GM21619 (cell line): ENCODE data around the gene SPPL3.

Source experiments
- ATAC-seq: cut with Tn5 transposase; IDR thresholded peaks from one replicate; pipeline ENCODE4 v1.9.1; 2021; ENCODE audit not compliant: unreplicated experiment

SPPL3 gene

DNA sequence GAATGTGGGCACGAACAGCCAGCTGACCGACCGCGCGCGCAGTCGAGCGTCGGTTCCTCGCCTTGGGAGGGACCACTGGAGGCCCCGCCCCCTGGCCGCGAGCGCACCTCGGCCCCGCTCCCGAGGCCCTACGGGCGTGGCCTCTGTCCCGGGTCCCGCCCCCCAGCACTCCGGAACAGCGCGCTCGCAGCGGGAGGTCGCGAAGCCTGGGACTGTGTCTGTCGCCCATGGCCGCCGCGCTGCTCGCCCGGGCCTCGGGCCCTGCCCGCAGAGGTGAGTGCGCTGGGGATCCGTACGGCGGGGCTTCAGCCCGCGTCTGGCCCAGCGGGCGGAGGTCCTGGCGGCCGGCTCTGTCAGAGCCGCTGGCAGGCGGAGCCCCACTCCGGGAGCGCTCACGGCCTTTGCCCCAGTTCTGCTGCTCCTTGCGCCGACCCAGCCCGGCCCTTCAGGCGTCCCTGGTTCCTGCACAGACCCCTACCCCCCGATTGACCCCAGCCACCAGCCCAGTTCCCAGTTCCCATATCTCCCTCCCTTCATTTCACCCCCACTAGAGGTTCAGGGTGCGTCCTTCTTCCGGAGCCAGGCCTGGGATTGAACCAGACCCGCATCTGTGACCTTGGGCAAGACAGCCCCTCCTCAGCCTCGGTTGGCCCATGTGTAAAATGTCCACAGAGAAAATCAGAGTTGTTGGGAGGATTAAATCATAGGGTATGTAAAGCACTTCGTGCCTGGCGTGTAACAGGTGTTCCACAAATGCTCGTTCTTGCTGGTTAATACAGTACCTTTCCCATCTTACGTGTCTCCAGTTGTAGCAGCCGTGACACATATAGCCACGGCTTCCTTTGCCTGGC lies 178.3 kb downstream of the SPPL3 start, which contains the start of gene ACADS:
ACADS (plus strand) TSS at position 168 of the 851 bp plus-strand sequence; CDS start at position 228, 60 bp downstream.
- ATAC-seq: peak; percentile 92

DNA sequence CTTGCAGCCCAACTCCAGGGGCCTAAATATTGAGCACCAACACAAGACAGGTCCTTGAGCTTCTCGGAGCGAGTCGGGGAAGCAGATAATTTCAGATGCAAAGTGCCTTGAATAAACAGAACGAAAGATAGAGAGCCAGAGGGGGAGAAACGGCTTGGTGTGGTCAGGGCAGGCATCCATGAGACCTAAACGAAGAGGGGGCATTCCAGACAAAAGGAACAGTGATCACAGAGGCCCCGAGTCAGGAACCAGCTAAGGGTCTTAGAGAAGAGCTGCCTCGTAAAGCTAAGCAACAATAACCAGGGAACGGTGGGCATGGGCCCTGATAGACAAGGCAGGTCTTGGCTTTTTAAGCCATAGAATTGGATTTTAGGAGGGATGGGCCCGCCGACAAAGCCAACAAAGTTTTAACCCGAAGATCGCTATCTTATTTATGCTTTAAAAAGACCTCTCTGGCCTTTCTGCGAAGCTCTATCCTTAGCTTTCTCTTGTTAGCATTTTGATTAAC lies 179.0 kb downstream of the SPPL3 start:
- ATAC-seq: no peak

DNA sequence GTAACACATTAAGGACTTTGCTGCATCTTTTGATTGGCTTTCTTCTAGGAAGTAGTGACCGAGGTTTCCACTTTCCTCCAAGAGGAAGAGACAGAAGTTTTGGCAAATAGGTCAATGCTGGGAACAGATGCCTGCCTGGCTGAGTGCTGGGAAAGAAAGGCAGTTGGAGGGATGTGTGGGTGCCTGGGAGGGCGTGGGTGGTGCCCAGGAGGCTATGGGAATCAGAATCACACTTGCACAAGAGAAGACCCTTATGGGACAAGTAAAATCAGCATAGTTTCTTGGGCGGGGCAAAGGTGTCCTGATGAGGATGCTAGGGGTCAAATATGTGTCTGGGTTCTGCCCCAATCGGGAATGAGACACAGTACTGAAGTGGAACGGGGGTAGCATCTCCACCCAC lies 179.4 kb downstream of the SPPL3 start:
- no peak for ATAC-seq

DNA sequence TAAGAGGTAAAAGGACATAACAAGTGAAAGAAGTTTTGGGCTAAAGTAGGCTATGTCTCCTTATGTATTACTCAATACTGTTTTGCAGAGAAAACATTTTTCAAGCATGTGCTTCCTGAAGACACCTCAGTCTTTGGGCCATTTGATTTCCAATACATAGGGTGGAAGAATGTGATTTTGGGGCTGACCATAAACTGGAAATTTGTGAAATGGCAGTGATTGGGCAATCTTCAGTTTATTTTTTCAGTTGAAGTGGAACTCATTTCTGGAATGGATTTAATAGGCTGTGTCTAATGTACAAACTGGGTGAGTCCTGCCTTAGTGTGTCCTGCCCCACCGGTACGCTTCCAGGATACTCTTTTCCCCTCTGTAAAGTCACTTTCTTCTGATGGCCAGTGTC lies 181.4 kb downstream of the SPPL3 start:
- no peak for ATAC-seq

DNA sequence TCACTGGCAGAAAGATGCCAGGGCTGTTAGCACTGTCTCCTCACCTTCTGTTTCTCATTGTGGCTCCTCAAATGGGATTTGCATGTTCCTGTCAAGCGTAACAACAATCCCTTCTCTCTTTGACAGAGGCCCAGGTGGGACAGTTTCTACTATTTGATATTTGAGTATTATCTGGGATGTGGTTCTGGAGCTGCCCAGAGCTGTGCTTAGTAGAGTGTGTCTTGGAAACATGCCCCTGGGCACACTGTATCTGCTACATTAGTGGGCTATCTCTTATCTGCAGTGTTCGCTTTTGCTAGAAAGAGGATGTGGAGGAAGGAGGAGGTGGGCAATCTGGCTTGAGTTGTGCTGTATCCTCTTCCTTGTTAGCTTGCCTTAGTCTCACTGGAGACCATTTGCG lies 182.3 kb downstream of the SPPL3 start:
- no peak for ATAC-seq

DNA sequence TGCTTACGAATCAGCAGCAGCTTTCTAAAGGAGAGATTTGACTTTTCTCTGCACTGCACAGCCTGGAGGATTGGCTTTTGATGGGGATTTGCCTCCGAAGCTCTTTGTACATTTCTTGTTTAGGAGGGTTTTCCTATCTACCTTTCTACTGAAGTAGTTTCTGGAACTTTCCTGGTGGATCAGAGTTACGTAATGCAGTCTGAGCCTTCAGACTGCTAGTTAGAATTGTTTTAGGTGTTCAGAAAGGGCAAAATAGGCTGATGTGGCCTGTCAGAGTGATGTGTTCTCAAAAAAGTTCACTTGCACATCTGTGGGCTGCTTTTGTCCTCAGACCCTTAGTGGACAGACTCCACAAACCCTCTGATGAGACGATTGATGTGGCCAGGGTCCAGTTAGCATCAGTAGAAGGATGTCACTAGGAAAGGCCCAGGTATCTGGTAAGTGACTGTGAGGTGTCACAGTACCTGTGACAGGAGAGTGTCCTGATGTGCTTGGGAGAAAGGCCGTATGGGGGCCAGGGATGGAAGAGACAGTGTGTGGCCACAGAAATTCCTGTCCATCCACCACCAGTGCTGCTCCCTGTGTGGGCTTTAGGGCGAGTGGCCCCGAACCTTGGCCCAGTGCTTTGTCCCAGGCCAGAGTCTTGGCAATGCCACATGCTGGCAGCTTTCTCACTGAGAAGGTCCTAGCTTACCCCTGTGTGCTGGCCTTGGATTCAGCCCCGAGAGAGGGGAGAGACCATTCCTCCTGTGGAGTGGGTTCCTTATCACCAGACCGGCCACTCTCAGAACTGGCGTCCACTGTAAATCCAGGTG lies 183.0 kb downstream of the SPPL3 start:
- no peak for ATAC-seq

DNA sequence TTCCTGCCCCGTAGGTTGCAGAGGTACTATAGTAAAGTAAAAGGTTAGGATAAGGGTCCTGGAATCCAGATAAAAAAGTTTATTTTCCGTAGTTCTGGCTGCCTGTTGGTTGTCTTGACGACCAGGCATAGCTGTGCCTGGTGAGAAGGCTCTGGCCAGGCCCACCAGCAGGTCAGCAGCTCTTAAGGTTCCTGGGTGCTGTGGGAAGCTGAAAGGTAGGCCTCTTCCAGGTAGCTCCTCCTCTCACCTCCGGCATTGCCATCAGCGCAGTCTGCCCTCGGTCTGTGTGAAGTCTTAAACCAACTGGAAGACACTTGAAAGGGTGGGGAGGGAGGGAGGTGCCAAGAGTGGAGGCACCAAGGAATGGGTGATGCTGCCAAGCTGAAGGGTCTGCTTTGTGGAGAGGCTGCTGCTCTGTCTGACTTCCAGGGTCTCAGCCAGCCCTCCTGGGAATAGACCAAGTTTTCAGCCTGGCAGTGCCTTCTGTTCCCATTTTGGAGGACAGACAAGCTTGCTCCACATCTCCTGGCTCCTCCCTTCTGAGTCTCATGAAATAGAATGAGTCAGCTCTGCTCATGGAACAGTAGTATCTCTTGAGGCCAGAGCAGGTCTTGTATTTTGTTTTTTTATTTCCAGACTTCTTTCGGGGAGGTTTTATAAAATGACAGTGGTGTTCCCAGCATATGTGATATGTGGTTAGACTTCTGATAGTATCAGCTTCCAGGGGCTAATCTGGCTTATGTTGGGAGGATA lies 183.7 kb downstream of the SPPL3 start:
- no peak for ATAC-seq

DNA sequence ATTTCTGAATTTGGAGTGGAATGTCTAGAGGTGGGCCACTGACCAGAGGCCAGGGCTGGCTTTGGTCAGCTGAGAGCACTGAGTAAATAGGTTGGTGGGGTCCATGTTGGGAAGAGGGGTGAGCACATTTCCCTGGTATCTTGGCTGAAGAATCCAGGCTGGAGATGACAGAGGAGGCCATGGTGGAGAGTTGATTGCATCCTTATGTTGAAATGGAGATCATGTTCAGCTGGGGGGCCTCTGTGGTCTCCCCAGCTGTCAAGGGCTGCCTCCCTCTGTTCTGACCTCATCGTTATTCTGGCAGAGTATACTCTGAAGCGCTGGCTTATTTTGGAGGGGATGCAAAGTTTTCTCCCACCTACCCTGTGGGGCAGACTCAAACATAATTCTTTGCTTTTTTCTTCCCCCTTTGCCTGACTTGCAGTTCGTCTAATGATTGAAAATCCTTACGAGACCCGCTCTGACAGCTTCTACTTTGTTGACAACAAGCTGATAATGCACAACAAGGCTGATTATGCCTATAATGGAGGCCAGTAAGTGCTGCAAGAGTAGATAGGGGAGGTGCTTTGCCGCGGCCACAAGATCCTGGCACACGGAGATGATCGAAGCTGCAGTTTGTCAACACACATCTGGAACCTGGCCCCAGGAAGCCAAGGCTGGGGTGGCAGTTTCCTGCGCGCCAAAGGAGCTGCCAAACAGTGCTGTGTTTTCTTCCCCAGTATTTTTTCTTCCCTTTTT lies 184.5 kb downstream of the SPPL3 start:
- no peak for ATAC-seq

DNA sequence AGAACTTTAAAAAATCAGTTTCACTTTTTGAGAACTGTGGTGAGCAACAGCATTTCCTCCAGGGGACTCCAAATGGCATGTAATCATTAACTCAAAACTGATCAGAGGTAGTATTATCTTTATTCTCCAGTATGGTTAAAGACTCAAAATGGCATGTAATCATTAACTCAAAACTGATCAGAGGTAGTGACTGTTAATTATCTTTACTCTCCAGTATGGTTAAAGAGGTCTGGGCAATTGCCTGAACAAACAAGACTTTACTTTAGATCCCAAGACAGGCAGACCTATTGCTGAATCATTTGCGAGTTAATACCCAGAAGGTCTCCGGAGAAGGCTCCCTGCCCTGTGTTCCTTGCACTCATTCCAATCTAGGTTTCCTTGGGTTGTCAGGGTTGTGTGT lies 185.1 kb downstream of the SPPL3 start:
- peak; percentile 56 for ATAC-seq

DNA sequence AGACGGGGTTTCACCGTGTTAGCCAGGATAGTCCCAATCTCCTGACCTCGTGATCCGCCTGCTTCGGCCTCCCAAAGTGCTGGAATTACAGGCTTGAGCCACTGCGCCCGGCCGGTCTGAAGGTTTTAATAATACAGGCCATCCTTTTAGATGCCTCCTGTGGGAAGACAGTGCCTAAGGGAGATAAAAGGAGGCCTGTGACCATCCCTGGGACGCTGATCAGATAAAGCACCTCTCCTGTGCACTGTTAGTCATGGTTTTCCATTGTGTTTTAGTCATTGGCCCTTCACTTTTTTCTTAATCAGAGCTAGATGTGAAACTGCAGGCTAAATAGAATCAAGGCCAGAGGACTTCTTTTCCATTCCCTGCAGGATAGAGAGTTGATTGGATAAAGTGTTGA lies 186.1 kb downstream of the SPPL3 start:
- no peak for ATAC-seq

DNA sequence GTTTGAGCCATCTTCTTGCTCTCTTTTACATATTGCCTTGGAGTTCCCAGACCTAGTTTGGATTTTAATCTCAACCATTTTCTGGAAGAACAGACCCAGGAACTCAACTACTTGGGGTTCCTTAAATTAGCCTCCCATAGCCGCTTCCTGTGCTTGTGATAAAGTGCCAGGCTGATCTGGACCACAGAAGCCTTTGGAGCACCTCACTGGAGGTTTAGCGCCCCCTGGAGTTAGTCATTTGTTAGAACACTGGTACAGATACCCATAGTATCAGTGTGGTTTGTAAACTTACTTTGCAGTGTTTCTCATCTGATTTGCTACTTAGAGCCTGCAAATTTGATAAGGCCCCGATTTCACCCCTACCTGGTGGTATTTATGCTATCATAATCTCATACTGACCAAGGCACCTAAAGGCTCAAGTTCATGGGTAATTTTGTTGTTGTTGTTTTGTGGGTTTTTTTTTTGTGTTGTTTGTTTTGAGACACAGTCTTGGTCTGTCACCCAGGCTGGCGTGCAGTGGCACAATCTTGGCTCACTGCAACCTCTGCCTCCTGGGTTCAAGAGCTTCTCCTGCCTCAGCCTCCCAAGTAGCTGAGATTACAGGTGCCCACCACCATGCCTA lies 190.2 kb downstream of the SPPL3 start:
- no peak for ATAC-seq

DNA sequence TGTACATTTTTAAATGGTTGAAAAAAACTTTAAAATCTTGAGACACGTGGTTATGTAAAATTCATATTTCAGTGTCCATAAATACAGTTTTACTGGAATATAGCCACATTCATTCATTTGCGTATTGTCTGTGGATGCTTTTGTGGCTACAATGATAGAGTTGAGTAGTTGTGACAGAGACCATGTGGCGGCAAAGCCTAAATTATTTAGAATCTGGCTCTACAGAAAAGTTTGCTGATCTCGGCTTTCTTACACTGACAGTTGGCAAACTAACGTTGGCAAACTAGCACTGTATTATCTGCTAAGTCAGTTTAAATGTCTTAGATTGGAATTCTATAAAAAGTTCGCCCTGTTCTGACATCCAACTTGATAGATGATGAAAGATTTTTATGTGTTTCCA lies 191.5 kb downstream of the SPPL3 start:
- no peak for ATAC-seq
